Panc1 (cell line): ENCODE measurements around the gene MRPL38. TPM values are rescaled to one million over a fixed set of nuclear protein-coding genes. Genes with fewer than 3 reads are reported as not detected.

Source experiments
- ATAC-seq: fragments of 200-7000 bp; cut with Tn5 transposase; 2 replicates; pipeline ENCODE4 v1.9.1; 2020; ENCODE audit warnings: mild to moderate bottlenecking, moderate library complexity
- BruUV-seq: library from RNA; stranded (reverse); fragments of 400-500 nt; replicated peaks from 2 replicates; lab custom pipeline; 2021; lab: Mats Ljungman, UMichigan
- CTCF ChIA-PET: fragments of 300-600 bp; sonication (Branson Sonifier 250); formaldehyde crosslinking; loops from one replicate; lab custom pipeline; 2022; ENCODE audit warnings: antibody characterized with exemption; lab: Charles Lee
- POLR2A ChIA-PET: fragments of 300-600 bp; sonication (Branson Sonifier 250); formaldehyde crosslinking; loops from one replicate; lab custom pipeline; 2022; ENCODE audit warnings: antibody characterized with exemption; lab: Charles Lee
- DNase-seq: peaks from one replicate; pipeline ENCODE4 v3.0.0-alpha.2; 2010; ENCODE audit warnings: low read depth, low spot score
- H3K27ac ChIP-seq: 2 replicates; pipeline ENCODE4 v1.5.1; 2011; ENCODE audit warnings: mild to moderate bottlenecking, low read length, inconsistent platforms
- H3K27me3 ChIP-seq: fragments of 200-500 bp; sonication (Bioruptor generic); 2 replicates; pipeline ENCODE4 v1.6.0; 2014; ENCODE audit warnings: low read length, inconsistent platforms; ENCODE audit not compliant: control insufficient read depth, insufficient read depth
- H3K36me3 ChIP-seq: fragments of 200-500 bp; sonication (Bioruptor generic); 2 replicates; pipeline ENCODE4 v1.5.1; 2014; ENCODE audit warnings: inconsistent platforms, mild to moderate bottlenecking, low read length, moderate library complexity; ENCODE audit not compliant: control insufficient read depth, insufficient read depth
- H3K4me1 ChIP-seq: 2 replicates; pipeline ENCODE4 v1.5.1; 2011; ENCODE audit warnings: inconsistent platforms, mild to moderate bottlenecking, low read length, moderate library complexity; ENCODE audit not compliant: control insufficient read depth, insufficient read depth
- H3K4me3 ChIP-seq, 2 experiments: 2 replicates each; pipeline ENCODE4 v1.5.1; 2011 to 2012; ENCODE audit warnings: low read depth in 2 of 2, low read length in 2 of 2, mild to moderate bottlenecking in 2 of 2, inconsistent platforms in 1 of 2, moderate library complexity in 1 of 2
- H3K9me3 ChIP-seq: fragments of 200-500 bp; sonication (Bioruptor generic); 2 replicates; pipeline ENCODE4 v1.5.1; 2014; ENCODE audit warnings: low read depth, mild to moderate bottlenecking, inconsistent platforms, low read length, moderate library complexity; ENCODE audit not compliant: control insufficient read depth, insufficient read depth
- POLR2AphosphoS5 ChIP-seq: IDR thresholded peaks from 2 replicates; pipeline ENCODE4 v1.6.1; 2012; ENCODE audit warnings: mild to moderate bottlenecking, low read depth, low read length, moderate library complexity
- SIN3A ChIP-seq: IDR thresholded peaks from 2 replicates; pipeline ENCODE4 v1.6.1; 2012; ENCODE audit warnings: low read depth, mild to moderate bottlenecking, low read length, moderate library complexity, borderline replicate concordance; ENCODE audit not compliant: insufficient read depth
- TCF7L2 ChIP-seq: IDR thresholded peaks from 2 replicates; pipeline ENCODE4 v1.6.1; 2011; ENCODE audit warnings: mild to moderate bottlenecking, low read depth, low read length, inconsistent platforms
- in situ Hi-C: cut with HindIII; loops from 2 replicates; pipeline ENCODE4 v1.10.0; 2016; ENCODE audit warnings: low sequenced_read_pairs, low pct_unique_long_range_greater_than_20kb
- intact Hi-C: fragments of 100-400 bp; cut with micrococcal nuclease; formaldehyde crosslinking; loops from one replicate; pipeline ENCODE4 v1.10.0; 2022; ENCODE audit not compliant: unreplicated experiment
- total RNA-seq: library from RNA; stranded (reverse); gene quantifications from one replicate; pipeline ENCODE4 v1.2.1, GENCODE V29; 2021; ENCODE audit not compliant: unreplicated experiment
- TF ChIP-seq, protein P1 (sequence below): fragments of 450-650 bp; IDR thresholded peaks from 2 replicates; pipeline ENCODE4 v1.5.1; 2017; ENCODE audit warnings: mild to moderate bottlenecking
- TF ChIP-seq, protein P2 (sequence below), 2 experiments: IDR thresholded peaks; 2 replicates each; pipeline ENCODE4 v1.6.1; 2011 to 2012; ENCODE audit warnings: low read depth in 2 of 2, control low read depth in 1 of 2, low read length in 1 of 2, mild to moderate bottlenecking in 1 of 2, moderate library complexity in 1 of 2; ENCODE audit not compliant: insufficient read depth in 1 of 2

MRPL38 gene
- total RNA-seq, 1 experiment from 2014 or later: 165 TPM

DNA sequence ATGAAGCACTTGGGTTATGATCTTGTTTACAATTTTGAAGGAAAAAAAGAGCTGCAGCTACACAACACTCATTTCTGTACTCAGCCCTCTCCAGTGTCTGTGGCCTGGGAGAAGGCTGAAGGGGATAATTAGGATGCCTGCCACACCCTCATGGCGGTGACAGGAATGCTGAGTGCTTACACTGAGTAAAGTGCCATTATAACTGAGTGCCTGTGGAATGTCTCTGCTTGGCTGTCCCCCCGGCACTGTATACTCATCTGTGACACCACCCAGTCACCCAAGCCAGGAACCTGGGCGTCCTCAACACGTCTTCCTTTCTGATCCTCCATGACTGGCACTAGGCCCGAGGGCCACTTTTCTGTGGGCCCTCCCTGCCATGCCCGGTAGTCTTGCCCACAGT is 3.5 kb upstream of the MRPL38 start:
- CTCF ChIA-PET: no interaction called here
- Histone ChIP-seq H3K36me3 (peaks cover 4% of the 10 kb centered on the region; the same call in 1 of the 2 replicates), H3K9me3 (no peaks in the 10 kb centered on the region), H3K4me1 (peaks cover 11% of the 10 kb centered on the region), H3K27ac (no peak overlapping the region), H3K4me3 (no peak overlapping the region), H3K27me3 (no peaks in the 10 kb centered on the region)
- intact Hi-C loops (loop anchor here (5.0 kb wide), 1 partner anchor 94 kb away; the partner anchor contains the start of gene CDK3), in situ Hi-C loops (no loop called here)
- POLR2A ChIA-PET: no interaction called here
- TF ChIP-seq POLR2AphosphoS5 (no peak), TCF7L2 (no peak), SIN3A (no peak)
- TF ChIP-seq, protein P1, sequence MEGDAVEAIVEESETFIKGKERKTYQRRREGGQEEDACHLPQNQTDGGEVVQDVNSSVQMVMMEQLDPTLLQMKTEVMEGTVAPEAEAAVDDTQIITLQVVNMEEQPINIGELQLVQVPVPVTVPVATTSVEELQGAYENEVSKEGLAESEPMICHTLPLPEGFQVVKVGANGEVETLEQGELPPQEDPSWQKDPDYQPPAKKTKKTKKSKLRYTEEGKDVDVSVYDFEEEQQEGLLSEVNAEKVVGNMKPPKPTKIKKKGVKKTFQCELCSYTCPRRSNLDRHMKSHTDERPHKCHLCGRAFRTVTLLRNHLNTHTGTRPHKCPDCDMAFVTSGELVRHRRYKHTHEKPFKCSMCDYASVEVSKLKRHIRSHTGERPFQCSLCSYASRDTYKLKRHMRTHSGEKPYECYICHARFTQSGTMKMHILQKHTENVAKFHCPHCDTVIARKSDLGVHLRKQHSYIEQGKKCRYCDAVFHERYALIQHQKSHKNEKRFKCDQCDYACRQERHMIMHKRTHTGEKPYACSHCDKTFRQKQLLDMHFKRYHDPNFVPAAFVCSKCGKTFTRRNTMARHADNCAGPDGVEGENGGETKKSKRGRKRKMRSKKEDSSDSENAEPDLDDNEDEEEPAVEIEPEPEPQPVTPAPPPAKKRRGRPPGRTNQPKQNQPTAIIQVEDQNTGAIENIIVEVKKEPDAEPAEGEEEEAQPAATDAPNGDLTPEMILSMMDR: no peak
- TF ChIP-seq, protein P2, sequence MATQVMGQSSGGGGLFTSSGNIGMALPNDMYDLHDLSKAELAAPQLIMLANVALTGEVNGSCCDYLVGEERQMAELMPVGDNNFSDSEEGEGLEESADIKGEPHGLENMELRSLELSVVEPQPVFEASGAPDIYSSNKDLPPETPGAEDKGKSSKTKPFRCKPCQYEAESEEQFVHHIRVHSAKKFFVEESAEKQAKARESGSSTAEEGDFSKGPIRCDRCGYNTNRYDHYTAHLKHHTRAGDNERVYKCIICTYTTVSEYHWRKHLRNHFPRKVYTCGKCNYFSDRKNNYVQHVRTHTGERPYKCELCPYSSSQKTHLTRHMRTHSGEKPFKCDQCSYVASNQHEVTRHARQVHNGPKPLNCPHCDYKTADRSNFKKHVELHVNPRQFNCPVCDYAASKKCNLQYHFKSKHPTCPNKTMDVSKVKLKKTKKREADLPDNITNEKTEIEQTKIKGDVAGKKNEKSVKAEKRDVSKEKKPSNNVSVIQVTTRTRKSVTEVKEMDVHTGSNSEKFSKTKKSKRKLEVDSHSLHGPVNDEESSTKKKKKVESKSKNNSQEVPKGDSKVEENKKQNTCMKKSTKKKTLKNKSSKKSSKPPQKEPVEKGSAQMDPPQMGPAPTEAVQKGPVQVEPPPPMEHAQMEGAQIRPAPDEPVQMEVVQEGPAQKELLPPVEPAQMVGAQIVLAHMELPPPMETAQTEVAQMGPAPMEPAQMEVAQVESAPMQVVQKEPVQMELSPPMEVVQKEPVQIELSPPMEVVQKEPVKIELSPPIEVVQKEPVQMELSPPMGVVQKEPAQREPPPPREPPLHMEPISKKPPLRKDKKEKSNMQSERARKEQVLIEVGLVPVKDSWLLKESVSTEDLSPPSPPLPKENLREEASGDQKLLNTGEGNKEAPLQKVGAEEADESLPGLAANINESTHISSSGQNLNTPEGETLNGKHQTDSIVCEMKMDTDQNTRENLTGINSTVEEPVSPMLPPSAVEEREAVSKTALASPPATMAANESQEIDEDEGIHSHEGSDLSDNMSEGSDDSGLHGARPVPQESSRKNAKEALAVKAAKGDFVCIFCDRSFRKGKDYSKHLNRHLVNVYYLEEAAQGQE (IDR thresholded peaks at IDR 0.05; ENCODE audit: insufficient read depth in 1 of 2, low read depth in 2 of 2, low read length in 1 of 2): no peak
- DNase-seq: no peak
- no peak for ATAC-seq
- BruUV-seq: no TSS peak

DNA sequence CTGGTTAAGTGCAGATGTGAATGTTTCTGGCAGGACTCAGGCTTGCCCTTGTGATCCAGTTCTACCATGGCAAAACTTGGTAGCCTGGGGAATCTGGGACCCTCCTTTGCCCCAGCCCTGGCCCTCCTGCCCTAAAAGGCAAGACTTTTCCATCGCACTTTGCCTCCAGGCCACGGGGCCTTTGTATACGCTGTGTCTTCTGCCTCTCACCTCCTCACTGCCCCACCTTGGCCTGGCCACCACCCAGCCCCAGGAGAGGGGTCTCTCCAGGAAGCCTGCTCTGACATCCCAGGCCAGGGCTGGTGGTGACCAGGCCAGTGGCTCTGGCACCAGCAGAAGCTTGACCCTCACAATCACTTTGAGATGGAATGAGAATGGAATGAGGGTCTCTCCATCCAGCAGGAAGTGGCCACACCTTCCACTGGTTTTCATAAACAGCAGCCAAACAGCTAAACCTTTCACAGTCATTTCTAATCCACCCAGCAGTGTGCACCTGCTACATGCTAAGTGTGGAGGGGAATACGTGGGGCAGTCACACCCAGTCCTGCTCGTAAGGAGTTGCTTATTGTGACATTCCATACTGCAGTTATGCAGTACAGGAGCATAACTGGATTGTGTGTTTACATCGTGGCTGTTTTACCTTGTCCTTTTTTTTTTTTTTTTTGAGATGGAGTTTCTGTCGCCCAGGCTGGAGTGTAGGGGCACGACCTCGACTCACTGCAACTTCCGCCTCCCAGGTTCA is 1.6 kb upstream of the MRPL38 start:
- intact Hi-C loops (loop anchor here (5.0 kb wide), 1 partner anchor 96 kb away; the partner anchor contains the start of gene CDK3), in situ Hi-C loops (no loop called here)
- DNase-seq (no peak), ATAC-seq (no peak)
- ChIA-PET CTCF (interaction anchor here (0.6 to 2.1 kb wide), 2 partner anchors 35 to 82 kb away, joined by 6 to 10 read pairs; partner anchors contain the start of gene FBF1), POLR2A (interaction anchor here (0.6 kb wide), 1 partner anchor 159 kb away, joined by 3 read pairs; no protein-coding TSS in a partner anchor)
- Histone ChIP-seq H3K36me3 (peaks cover 8% of the 10 kb centered on the region; the same call in 1 of the 2 replicates), H3K9me3 (no peaks in the 10 kb centered on the region), H3K4me1 (peaks cover 11% of the 10 kb centered on the region), H3K4me3 (no peak overlapping the region), H3K27ac (peak overlapping the region; percentile 81), H3K27me3 (no peaks in the 10 kb centered on the region)
- no TSS peak for BruUV-seq
- TF ChIP-seq, protein P1: no peak
- TF ChIP-seq TCF7L2 (no peak), POLR2AphosphoS5 (no peak), SIN3A (no peak)
- TF ChIP-seq, protein P2 (IDR thresholded peaks at IDR 0.05; ENCODE audit: insufficient read depth in 1 of 2, low read depth in 2 of 2, low read length in 1 of 2): no peak
